ENCODE measurements around the gene TMEM229B.
"Not testable (repeated sequence)": the region's sequence is repeated elsewhere in the genome, so short reads cannot be mapped to it uniquely, and the experiment has no call there.

Gene TMEM229B

DNA sequence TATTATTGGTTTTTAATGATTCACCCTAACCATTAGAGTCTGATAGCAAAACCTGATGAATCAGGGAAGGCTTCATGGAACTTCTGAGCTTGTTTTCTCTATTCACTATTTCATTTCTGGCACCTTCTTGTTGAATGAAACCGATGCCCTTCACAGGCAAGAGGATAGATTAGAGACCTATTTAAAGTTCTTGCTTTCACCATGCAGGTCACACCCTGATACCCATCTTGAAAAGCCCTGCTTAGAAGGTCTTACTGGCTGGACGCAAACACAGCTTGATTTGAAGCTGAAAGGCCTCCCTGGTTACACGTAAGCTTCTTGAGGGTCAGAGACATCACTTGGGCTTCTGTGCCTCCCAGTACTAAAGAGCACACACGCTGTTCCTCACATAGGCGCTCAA is 29.2 kb downstream of the TMEM229B start:
- H3K36me3 ChIP-seq (ENCODE audit: control insufficient read depth, insufficient read depth, low read length), result no peaks in the 10 kb centered on the region
- H3K27ac ChIP-seq, result peak overlapping the region; percentile 98
- no peaks in the 10 kb centered on the region for H3K9me3 ChIP-seq (ENCODE audit: control insufficient read depth, low read length)
- H3K4me3 ChIP-seq (ENCODE audit: low read depth, low read length), result no peak overlapping the region
- peak overlapping the region; percentile 65 for H2AFZ ChIP-seq
- TF ChIP-seq, protein P1, sequence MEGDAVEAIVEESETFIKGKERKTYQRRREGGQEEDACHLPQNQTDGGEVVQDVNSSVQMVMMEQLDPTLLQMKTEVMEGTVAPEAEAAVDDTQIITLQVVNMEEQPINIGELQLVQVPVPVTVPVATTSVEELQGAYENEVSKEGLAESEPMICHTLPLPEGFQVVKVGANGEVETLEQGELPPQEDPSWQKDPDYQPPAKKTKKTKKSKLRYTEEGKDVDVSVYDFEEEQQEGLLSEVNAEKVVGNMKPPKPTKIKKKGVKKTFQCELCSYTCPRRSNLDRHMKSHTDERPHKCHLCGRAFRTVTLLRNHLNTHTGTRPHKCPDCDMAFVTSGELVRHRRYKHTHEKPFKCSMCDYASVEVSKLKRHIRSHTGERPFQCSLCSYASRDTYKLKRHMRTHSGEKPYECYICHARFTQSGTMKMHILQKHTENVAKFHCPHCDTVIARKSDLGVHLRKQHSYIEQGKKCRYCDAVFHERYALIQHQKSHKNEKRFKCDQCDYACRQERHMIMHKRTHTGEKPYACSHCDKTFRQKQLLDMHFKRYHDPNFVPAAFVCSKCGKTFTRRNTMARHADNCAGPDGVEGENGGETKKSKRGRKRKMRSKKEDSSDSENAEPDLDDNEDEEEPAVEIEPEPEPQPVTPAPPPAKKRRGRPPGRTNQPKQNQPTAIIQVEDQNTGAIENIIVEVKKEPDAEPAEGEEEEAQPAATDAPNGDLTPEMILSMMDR (IDR thresholded peaks at IDR 0.05), result no peak
- H3K79me2 ChIP-seq, result no peaks in the 10 kb centered on the region
- no peaks in the 10 kb centered on the region for H3K27me3 ChIP-seq (ENCODE audit: control insufficient read depth, insufficient read depth, low read length)
- H3K4me1 ChIP-seq, result peaks cover 56% of the 10 kb centered on the region
- peak overlapping the region; percentile 48 for H3K4me2 ChIP-seq (ENCODE audit: low read length)
- no peak overlapping the region for H3K9ac ChIP-seq

- Histone ChIP-seq H3K79me2 (no peaks in the 10 kb centered on the region), H3K4me2 (ENCODE audit: low read length) (peak overlapping the region; percentile 6), H3K4me3 (ENCODE audit: low read depth, low read length) (no peak overlapping the region), H3K9ac (peak overlapping the region; percentile 25), H3K9me3 (ENCODE audit: control insufficient read depth, low read length) (no peaks in the 10 kb centered on the region), H3K27me3 (ENCODE audit: control insufficient read depth, insufficient read depth, low read length) (no peaks in the 10 kb centered on the region), H2AFZ (peak overlapping the region; percentile 84), H3K27ac (peak overlapping the region; percentile 98), H3K36me3 (ENCODE audit: control insufficient read depth, insufficient read depth, low read length) (no peaks in the 10 kb centered on the region), H3K4me1 (peaks cover 61% of the 10 kb centered on the region)
- TF ChIP-seq, protein P1 (IDR thresholded peaks at IDR 0.05), result no peak
Measured at GRCh38 chr14:67457782-67458181, 30.7 kb downstream of the TMEM229B start.

DNA sequence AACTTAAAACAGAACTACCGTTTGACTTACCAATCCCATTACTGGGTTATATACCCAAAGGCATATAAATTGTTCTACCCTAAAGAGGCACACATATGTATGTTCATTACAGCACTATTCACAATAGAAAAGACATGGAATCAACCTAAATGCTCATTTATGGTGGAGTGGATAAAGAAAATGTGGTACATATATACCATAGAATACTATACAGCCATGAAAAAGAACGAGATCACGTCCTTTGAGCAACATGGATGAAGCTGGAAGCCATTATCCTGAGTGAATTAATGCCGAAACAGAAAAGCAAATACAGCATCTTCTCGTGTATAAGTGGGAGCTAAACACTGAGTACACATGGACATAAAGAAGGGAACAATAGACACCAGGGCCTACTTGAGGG is 31.8 kb downstream of the TMEM229B start:
- H3K79me2 ChIP-seq, result no peaks in the 10 kb centered on the region
- H3K27ac ChIP-seq, result peak overlapping the region; percentile 98
- no peak overlapping the region for H3K4me2 ChIP-seq (ENCODE audit: low read length)
- no peak overlapping the region for H2AFZ ChIP-seq
- TF ChIP-seq, protein P1 (IDR thresholded peaks at IDR 0.05), result no peak
- no peak overlapping the region for H3K9ac ChIP-seq
- no peaks in the 10 kb centered on the region for H3K9me3 ChIP-seq (ENCODE audit: control insufficient read depth, low read length)
- peaks cover 50% of the 10 kb centered on the region for H3K4me1 ChIP-seq
- H3K4me3 ChIP-seq (ENCODE audit: low read depth, low read length), result no peak overlapping the region
- H3K27me3 ChIP-seq (ENCODE audit: control insufficient read depth, insufficient read depth, low read length), result no peaks in the 10 kb centered on the region
- H3K36me3 ChIP-seq (ENCODE audit: control insufficient read depth, insufficient read depth, low read length), result no peaks in the 10 kb centered on the region

GRCh38 chr14:67453575-67454300 is 34.8 kb downstream of the TMEM229B start:
- Histone ChIP-seq H3K36me3 (ENCODE audit: control insufficient read depth, insufficient read depth, low read length) (no peaks in the 10 kb centered on the region), H3K4me3 (ENCODE audit: low read depth, low read length) (no peak overlapping the region), H3K9me3 (ENCODE audit: control insufficient read depth, low read length) (no peaks in the 10 kb centered on the region), H3K4me1 (peaks cover 21% of the 10 kb centered on the region), H3K27me3 (ENCODE audit: control insufficient read depth, insufficient read depth, low read length) (no peaks in the 10 kb centered on the region), H3K9ac (no peak overlapping the region), H3K4me2 (ENCODE audit: low read length) (no peak overlapping the region), H2AFZ (no peak overlapping the region), H3K27ac (no peak overlapping the region), H3K79me2 (no peaks in the 10 kb centered on the region)
- TF ChIP-seq, protein P1 (IDR thresholded peaks at IDR 0.05), result no peak

DNA sequence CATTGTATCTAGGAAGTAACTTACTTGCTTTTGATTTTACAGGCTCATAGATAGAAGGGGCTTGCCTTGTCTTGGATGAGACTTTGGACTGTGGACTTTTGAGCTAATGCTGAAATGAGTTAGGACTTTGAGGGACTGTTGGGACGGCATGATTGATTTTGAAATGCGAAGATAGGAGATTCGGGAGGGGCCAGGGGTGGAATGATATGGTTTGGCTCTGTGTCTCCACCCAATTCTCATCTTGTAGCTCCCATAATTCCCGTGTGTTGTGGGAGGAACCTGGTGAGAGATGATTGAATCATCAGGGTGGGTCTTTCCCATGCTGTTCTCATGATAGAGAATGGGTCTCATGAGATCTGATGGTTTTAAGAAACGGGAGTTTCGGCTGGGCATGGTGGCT is 36.9 kb downstream of the TMEM229B start:
- peaks cover 11% of the 10 kb centered on the region for H3K4me1 ChIP-seq
- not testable (repeated sequence) for H3K27me3 ChIP-seq (ENCODE audit: control insufficient read depth, insufficient read depth, low read length); H2AFZ ChIP-seq; H3K79me2 ChIP-seq; H3K9me3 ChIP-seq (ENCODE audit: control insufficient read depth, low read length); H3K27ac ChIP-seq; H3K4me2 ChIP-seq (ENCODE audit: low read length); H3K36me3 ChIP-seq (ENCODE audit: control insufficient read depth, insufficient read depth, low read length); H3K4me3 ChIP-seq (ENCODE audit: low read depth, low read length); H3K9ac ChIP-seq

Data from parathyroid adenoma (tissue), 2 donors.